Thymus (tissue), 11 donors: ENCODE measurements around the gene TLR1. TPM values are rescaled to one million over a fixed set of nuclear protein-coding genes. Genes with fewer than 3 reads are reported as not detected.
A peak's percentile ranks its signal among the peaks of the same experiment; 100 is the strongest.
"Not testable (repeated sequence)": the region's sequence is repeated elsewhere in the genome, so short reads cannot be mapped to it uniquely, and the experiment has no call there.

Experiments
- DNase-seq, 9 donors: peaks; one replicate each; pipeline ENCODE4 v3.0.0-alpha.2; 2013; ENCODE audit warnings: low spot score in 9 of 9, low read depth in 6 of 9, missing footprints in 1 of 9
- H3K27ac ChIP-seq, 2 donors: one replicate each; pipeline ENCODE4 v1.5.1; 2013; ENCODE audit warnings: control low read depth in 1 of 2, low read depth in 1 of 2, low read length in 1 of 2, mild to moderate bottlenecking in 1 of 2, moderate library complexity in 1 of 2
- H3K27me3 ChIP-seq, 2 donors: one replicate each; pipeline ENCODE4 v1.5.1; 2013; ENCODE audit warnings: low read length in 1 of 2; ENCODE audit not compliant: control insufficient read depth in 2 of 2, insufficient read depth in 1 of 2
- H3K36me3 ChIP-seq, 2 donors: one replicate each; pipeline ENCODE4 v1.5.1; 2013; ENCODE audit warnings: low read length in 1 of 2, mild to moderate bottlenecking in 1 of 2, moderate library complexity in 1 of 2; ENCODE audit not compliant: control insufficient read depth in 2 of 2, insufficient read depth in 2 of 2
- H3K4me1 ChIP-seq, 2 donors: one replicate each; pipeline ENCODE4 v1.5.1; 2013; ENCODE audit warnings: low read length in 2 of 2; ENCODE audit not compliant: control insufficient read depth in 2 of 2, insufficient read depth in 2 of 2
- H3K4me3 ChIP-seq, 2 donors: one replicate each; pipeline ENCODE4 v1.5.1; 2013; ENCODE audit warnings: low read length in 2 of 2, control low read depth in 1 of 2, mild to moderate bottlenecking in 1 of 2
- H3K9me3 ChIP-seq, 2 donors: one replicate each; pipeline ENCODE4 v1.5.1; 2013; ENCODE audit warnings: low read length in 1 of 2, mild to moderate bottlenecking in 1 of 2; ENCODE audit not compliant: control insufficient read depth in 2 of 2, insufficient read depth in 1 of 2
- WGBS: extraction: QIAGEN DNeasy Blood & Tissue Kit; methylation state at CpG from one replicate; pipeline ENCODE4 v1.1.7; 2013; 5-methylcytosine and 5-hydroxymethylcytosine counted together
- polyA plus RNA-seq: library from polyadenylated mRNA; stranded (reverse); fragments of 200-250 nt; gene quantifications from one replicate; pipeline ENCODE4 v1.2.3, GENCODE V29; 2013
- total RNA-seq: library from RNA; stranded (reverse); fragments of 120-200 nt; gene quantifications from one replicate; pipeline ENCODE4 v1.2.4, GENCODE V29; 2013
- donor health status: healthy.

The TLR1 gene
- total and polyA plus RNA-seq, 2 donors, result 6.1 to 17.4 TPM

DNA sequence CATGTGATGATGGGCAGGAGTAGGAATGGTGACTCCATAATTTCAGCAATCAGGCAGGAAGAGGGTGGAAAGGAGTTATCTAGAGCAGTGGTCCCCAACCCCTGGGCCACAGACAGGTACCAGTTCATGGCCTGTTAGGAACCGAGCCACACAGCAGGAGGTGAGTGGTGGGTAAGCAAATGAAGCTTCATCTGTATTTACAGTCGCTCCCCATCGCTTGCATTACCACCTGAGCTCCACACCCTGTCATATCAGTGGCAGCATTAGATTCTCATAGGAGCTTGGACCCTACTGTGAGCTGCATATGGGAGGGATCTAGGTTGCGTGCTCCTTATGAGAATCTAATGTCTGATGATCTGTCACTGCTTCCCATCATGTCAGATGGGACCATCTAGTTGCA, 20.4 kb downstream of the TLR1 start:
- Histone ChIP-seq H3K27ac (no peak overlapping the region), H3K9me3 (no peaks in the 10 kb centered on the region), H3K4me1 (peaks cover 2 to 3% of the 10 kb centered on the region in 2 donors), H3K27me3 (no peaks in the 10 kb centered on the region), H3K4me3 (no peak overlapping the region), H3K36me3 (no peaks in the 10 kb centered on the region)
- DNase-seq, result no peak
- 100% methylated on average over 4 of the region's 4 CpGs for WGBS

DNA sequence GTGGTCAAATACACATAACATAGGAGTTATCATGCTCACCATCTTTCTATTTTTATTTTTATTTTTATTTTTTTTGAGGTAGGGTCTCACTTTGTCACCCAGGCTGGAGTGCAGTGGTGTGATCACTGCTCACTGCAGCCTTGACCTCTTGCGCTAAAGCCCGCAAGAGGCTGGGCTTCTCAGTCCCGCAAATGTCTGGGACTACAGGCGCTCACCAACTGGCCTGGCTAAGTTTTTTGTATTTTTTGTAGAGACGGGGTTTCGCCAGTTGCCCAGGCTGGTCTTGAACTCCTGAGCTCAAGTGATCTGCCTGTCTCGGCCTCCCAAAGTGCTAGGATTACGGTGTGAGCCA, 21.5 kb downstream of the TLR1 start:
- Histone ChIP-seq H3K9me3 (no peaks in the 10 kb centered on the region), H3K27ac (no peak overlapping the region), H3K4me1 (peaks cover 2 to 3% of the 10 kb centered on the region in 2 donors), H3K4me3 (no peak overlapping the region), H3K36me3 (no peaks in the 10 kb centered on the region), H3K27me3 (no peaks in the 10 kb centered on the region)
- whole genome bisulfite sequencing, result 91% methylated on average over 8 of the region's 8 CpGs
- DNase-seq, result no peak

DNA sequence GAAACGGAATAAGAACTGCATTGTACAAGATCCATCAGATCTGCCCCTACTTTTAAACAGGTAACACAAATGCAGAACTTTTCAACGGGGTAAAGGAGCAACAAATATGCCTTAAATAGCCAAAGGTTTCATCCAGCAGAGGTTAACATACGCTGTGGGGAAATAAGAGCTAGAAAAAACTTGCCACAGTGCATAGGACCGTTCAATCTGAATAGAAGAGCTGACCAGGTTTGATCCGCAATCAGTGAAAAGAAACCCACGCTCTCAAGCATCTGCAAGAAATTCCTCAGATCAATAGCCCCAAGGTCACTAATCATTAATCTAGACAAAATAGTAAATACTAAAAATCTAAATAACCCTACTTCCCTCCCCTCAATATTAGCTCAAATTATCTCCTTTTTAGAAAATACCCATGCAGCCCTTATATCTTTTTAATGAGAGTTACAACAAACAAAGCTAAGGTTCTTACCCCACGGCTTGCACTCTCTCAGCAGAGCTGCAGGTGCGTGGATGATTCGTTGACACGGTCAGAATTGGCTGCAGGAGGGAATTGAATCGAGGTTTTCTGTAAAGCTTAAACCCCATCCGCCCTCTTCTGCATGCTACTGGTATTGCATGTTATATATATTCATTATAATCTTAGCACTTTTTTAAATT, 22.0 kb downstream of the TLR1 start, which contains the start of gene TLR10:
Gene TLR10 (minus strand): TSS at position 539 of the 657 bp plus-strand sequence. CDS start 7,400 bp downstream, outside the sequence.
- H3K36me3 ChIP-seq, result no peaks in the 10 kb centered on the region
- H3K4me1 ChIP-seq, result peaks cover 2 to 3% of the 10 kb centered on the region in 2 donors
- peak in 7 of 9 donors; percentile 37 to 76 (median 53) for DNase-seq
- 41% methylated on average over 12 of the region's 12 CpGs for WGBS
- no peaks in the 10 kb centered on the region for H3K9me3 ChIP-seq
- H3K27ac ChIP-seq, result no peak within 1 kb of the TSS
- no peaks in the 10 kb centered on the region for H3K27me3 ChIP-seq
- no peak within 1 kb of the TSS for H3K4me3 ChIP-seq

DNA sequence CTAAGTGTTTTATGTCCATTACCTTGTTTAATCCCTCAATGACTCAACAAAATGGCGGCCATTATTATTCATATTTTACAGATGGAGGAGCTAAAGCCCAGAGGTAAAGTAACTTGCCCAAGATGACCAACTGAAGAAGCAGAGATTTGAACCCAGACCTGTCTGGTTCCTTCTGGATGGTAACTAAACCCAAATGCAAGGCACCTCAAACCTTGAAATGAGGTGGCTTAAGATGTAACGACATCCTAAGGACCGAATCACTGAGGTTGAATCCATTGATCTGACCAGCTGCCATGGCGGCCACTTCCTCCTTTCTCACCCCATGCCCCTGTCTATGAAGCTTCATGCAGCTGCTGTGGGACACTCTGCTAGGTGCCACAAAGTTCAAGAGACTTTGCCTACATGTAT, 22.7 kb downstream of the TLR1 start:
- no peaks in the 10 kb centered on the region for H3K27me3 ChIP-seq
- no peak overlapping the region for H3K27ac ChIP-seq
- H3K9me3 ChIP-seq, result no peaks in the 10 kb centered on the region
- no peak for DNase-seq
- no peaks in the 10 kb centered on the region for H3K36me3 ChIP-seq
- H3K4me1 ChIP-seq, result peaks cover 2 to 3% of the 10 kb centered on the region in 2 donors
- no peak overlapping the region for H3K4me3 ChIP-seq
- WGBS, result 94% methylated on average over 4 of the region's 4 CpGs

DNA sequence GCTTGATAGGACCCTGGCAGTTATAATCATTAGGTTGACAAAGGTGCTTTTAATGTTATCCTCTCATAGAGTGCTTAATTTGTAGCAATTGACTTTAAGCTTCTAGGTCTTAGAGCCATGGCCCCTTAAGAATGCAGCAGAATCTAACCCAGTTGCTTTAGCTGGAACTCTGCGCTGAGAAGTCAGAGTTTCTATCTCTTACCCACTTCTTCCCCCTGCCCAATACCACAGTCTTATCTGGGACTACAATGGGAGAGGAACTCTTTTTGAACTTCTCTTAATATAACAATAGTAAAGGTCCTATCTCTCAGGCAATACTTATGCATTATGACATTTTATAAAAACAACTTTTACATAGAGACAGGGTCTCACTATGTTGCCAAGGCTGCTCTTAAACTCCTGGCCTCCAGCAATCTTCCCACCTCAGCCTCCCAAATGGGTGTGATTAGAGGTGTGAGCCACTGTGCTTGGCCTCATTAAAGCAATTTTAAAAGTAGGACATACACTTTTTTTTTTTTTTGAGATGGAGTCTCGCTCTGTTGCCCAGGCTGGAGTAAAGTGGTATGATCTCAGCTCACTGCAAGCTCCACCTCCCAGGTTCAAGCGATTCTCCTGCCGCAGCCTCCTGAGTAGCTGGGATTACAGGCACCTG, 23.6 kb downstream of the TLR1 start:
- no peaks in the 10 kb centered on the region for H3K9me3 ChIP-seq
- no peaks in the 10 kb centered on the region for H3K27me3 ChIP-seq
- H3K4me3 ChIP-seq, result no peak overlapping the region
- H3K4me1 ChIP-seq, result peaks cover 2 to 3% of the 10 kb centered on the region in 2 donors
- DNase-seq, result no peak
- no peaks in the 10 kb centered on the region for H3K36me3 ChIP-seq
- 90% methylated on average over 4 of the region's 4 CpGs for WGBS
- no peak overlapping the region for H3K27ac ChIP-seq

DNA sequence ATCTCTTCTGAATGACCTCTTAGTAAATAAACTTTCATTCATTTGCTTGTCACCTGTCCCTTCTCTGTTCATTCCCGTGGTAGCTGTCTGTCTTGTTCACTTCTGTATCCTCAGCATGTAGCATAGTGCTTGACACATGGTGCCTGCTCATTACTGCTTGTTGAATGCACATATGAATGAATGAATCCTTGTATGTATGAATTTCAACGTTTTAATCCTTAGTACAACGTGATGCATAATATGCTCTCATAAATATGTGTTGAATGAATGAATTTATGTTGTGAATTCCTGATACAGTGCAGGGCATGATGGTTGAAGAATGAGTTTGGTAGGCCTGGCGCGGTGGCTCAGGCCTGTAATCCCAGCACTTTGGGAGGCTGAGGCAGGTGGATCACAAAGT, 24.8 kb downstream of the TLR1 start:
- WGBS, result 96% methylated on average over 5 of the region's 5 CpGs
- H3K36me3 ChIP-seq, result no peaks in the 10 kb centered on the region
- no peaks in the 10 kb centered on the region for H3K27me3 ChIP-seq
- DNase-seq, result no peak
- no peak overlapping the region for H3K4me3 ChIP-seq
- peaks cover 2 to 3% of the 10 kb centered on the region in 2 donors for H3K4me1 ChIP-seq
- H3K9me3 ChIP-seq, result no peaks in the 10 kb centered on the region
- H3K27ac ChIP-seq, result no peak overlapping the region

DNA sequence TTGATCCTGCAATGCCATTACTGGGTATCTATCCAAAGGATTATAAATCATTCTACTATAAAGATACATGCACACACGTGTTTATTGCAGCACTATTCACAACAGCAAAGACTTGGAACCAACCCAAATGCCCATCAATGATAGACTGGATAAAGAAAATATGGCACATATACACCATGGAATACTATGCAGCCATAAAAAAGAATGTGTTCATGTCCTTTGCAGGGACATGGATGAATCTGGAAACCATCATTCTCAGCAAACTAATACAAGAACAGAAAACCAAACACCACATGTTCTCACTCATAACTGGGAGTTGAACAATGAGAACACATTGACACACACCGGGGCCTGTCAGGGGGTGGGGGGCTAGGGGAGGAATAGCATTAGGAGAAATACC, 26.7 kb downstream of the TLR1 start:
- H3K9me3 ChIP-seq, DNase-seq, H3K27me3 ChIP-seq, H3K36me3 ChIP-seq, H3K4me1 ChIP-seq, H3K27ac ChIP-seq, H3K4me3 ChIP-seq: not testable (repeated sequence)
- WGBS, result 95% methylated on average over 2 of the region's 2 CpGs

DNA sequence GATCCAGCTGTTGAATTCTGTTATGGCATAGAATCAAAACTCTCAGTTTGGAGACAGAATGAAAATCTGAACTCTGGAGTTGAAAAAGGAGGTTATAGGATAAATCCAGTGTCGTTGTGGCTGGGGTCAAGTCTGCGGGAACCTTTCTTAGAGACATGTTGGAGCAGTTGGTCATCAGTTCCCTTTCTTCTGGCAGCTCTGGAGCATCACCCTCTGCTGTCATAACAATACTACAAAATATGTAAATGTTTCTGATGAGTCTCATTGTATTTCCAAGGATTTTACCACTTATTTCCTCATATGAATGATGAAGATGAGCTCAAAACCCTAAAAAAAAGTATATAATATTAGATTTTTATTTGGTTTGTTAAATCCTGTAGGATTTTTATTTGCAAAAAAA, 29.3 kb downstream of the TLR1 start:
- Histone ChIP-seq H3K27ac (no peak overlapping the region), H3K27me3 (no peaks in the 10 kb centered on the region), H3K9me3 (no peaks in the 10 kb centered on the region), H3K4me3 (no peak overlapping the region), H3K4me1 (no peaks in the 10 kb centered on the region), H3K36me3 (no peaks in the 10 kb centered on the region)
- 98% methylated on average over 2 of the region's 2 CpGs for WGBS
- DNase-seq, result no peak

DNA sequence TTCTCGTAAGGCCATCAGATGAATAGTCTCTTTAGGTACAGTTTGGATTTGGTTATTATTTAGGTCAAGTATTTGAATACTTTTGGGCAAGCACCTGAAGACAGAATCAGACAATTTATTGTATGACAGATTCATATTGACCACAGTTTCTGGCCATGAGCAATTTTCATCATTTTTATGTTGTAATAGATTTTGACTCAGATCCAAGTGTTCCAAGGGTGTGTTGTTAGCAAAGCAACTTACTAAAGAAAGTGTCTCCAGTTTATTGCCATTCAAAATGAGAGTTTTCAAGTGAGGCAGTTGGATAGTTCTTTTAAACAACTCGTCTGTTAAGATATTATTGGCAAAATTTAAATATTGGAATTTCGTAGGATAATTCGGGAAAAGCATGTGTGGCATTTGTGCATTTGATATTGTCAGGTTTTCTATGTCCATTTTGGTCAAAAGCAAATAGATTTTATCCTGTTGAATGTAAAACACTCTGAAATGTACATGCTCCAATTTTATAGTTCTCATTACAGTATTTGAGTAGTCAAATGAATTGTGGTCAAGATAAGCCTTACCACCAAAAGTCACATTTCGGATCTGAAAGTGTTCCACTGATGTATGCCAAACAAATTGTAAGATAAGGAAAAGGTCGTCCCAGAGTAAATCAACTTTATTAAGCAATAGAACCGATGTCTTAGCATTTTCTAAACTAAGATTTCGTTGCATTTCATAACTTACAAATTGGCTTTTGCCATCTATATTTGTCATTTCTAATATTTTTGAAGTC, 30.2 kb downstream of the TLR1 start:
- WGBS, result 97% methylated on average over 8 of the region's 8 CpGs
- H3K36me3 ChIP-seq, result no peaks in the 10 kb centered on the region
- no peaks in the 10 kb centered on the region for H3K27me3 ChIP-seq
- no peak for DNase-seq
- no peak overlapping the region for H3K4me3 ChIP-seq
- no peak overlapping the region for H3K27ac ChIP-seq
- H3K9me3 ChIP-seq, result no peaks in the 10 kb centered on the region
- no peaks in the 10 kb centered on the region for H3K4me1 ChIP-seq
